ENCODE measurements around the gene BRD3OS.
"Not testable (repeated sequence)": the region's sequence is repeated elsewhere in the genome, so short reads cannot be mapped to it uniquely, and the experiment has no call there.

Gene BRD3OS

DNA sequence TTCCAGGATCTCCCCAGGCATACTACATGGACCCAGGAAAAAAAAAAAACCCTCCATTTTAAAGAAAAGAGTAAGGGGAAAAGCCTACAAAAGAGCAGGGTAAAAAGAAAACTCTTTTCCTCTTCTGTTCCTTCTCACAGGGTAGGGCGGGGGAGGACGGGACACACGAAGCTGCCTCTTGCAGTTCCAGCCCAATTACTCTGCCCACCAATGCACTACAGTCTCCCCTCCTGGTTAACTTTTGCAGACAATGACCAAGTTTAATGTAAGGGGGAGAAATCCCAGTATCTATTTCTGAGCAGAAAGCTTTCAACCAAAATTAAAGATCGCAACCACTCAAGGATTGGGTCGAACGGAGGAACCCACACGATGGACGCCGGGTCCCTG, 41.2 kb downstream of the BRD3OS start:
- no peak for DNase-seq

DNA sequence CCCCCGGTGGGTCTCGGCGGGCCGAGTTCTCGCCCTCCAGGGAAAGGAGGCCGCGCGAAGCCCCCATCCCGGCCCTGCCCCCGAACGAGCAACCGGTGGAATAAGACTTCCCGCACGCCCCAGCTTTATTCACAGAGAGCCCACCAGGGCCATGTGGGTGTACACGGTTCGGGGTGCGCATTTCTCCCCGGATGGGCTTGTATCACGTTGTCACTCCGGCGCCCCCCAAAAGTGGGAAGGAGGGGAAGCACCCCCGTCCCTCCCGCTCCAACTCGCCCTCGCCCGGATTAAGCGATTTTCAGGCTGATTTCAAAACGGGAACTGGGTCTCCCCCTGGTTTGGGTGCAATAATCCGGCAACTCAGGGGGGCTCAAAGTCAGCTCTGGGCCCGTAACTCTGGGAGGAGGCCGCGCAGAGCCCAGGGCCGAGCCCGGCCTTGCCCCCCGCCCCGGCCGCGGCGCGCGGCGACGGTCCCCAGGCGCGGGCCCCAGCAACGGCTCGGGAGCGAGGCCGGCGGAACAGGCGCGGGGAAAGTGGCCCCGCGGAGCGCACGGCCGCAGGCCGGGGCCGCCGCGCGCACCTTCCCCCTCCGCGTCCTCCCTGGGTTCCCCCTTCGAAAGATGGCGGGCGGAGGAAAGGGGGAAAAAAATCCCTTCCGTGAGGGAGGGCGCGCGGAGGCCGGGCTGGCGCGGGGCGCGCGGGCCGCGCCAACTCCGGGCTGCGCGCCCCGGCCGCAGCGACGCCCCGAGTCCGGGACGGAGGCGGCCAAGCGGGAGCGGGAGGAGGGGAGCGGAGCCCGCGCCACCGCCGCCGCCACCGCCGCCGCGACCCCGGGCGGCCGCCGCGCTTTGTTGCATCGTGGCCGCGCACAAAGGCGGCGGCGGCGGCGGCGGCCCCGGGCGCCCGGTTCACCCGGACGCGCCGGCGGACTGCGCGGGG, 41.9 kb downstream of the BRD3OS start:
- DNase-seq: peak in 5 of 6 experiments; percentile 32 to 59 (median 46)

DNA sequence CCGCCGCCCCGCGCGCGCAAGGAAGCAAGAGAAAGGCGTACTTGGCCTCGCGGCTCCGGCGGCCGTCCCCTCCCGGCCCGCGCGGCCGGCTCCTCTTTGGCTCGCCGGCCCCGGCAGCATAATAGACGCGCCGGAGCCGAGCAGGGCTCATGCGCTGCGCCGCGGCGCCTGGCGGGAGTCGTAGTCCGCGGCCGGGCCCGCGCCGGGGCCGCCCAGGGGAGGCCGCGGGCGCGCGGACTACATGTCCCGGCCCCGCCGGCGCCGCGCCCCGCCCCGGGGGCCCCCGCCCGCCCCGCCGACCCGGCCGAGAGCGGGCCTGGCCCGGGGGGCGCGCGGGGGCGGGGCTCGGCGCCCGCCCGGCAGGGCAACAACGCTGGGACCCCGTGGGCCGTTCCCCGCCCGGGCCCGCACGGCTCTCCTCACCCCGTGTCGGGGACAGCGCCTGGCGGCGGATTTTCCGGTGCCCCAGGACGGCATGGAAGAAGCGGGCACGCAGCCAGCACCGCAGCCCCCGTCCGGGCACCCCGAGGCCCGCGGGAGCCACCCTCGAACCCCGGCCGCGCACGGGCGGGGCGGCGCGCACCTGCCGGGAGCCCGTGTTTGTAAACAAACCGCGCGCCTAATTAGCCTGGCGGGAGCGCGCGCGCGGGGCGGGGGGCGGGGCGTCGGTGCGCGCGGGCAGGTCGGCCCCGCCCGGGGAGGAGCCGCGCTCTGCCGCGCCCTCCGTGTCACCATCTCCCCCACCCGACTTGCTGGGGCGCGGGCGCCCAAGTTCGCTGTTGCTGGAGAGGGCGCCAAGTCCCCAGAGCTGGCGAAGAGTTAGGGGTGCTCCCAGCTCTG, 42.8 kb downstream of the BRD3OS start, which contains the start of gene BRD3:
TSS of gene BRD3 (minus strand) at position 123 of the 840 bp plus-strand sequence. CDS start 14,549 bp downstream, outside the sequence.
- DNase-seq: peak; percentile 77 to 91 (median 84)

DNA sequence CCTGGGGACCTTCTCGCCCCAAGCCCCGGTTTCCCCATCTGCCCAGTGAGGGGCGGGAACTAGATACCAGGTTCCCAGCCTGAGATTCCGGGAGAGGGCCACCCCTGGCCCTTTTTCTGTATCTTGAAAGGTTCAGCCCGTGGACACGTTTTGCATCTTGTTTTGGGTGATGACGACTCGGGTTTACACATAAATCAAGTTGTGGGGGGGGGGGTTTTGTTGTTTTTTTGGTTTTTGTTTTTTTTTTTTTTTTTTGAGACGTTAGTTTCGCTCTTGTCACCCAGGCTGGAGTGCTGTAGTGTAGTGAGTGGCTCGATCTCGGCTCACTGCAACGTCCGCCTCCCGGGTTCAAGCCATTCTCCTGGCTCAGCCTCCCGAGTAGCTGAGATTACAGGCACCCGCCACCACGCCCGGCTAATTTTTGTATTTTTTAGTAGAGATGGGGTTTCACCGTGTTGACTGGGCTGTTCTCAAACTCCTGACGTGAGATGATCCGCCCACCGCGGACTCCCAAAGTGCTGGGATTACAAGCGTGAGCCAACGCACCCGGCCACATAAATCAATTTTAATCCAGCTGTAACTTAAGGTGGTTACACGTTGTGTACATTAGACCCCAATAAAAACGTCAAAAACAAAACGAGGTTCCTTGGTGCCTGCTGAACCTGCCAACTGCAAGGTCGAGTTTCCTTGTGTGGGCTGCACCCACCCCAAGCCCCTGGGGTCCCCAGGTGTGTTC, 43.6 kb downstream of the BRD3OS start:
- peak in 3 of 6 experiments; percentile 22 to 70 (median 37) for DNase-seq

DNA sequence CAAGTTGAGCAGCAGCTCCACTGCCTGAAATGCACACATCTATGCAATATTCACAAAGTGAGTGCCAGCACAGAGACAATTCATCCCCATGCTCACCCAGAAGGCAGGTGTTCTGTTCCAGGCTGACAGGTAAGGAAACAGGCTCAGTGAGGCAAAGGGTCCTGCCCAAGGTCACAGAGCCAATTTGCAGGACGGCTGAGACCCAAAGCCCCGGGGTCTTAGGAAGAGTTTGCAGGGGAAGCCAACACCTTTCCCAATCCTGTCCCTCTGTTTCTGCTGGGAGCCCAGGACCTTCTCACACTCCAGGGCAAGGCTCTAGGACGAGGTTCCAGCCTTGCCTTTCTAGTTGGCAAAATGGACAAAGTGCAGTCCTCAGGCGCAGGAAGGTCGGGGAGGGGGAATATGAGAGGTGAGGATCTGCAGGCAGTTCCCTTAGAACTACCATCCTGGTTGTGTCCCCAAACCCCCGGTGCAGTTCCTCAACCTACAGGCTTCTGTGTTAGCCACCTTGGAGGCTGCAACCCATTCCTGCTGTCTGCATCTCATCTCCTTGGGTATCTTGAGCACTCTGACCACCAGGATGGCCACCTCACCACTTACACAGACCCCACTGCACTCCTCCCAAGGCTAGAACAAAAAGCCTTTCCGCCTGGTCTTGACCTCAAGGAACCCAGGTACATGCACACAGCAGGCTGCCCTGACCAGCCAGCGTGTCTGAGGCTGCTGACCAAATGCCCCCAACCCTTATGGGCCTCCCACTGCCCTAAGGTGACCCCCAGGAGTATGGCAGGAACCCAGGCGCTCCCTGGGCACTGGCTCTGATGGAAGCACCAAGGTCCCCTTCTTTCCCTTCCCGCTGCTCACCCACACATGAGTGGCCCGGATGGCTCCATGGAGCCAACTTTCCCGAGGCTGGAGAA, 44.5 kb downstream of the BRD3OS start:
- no peak for DNase-seq

DNA sequence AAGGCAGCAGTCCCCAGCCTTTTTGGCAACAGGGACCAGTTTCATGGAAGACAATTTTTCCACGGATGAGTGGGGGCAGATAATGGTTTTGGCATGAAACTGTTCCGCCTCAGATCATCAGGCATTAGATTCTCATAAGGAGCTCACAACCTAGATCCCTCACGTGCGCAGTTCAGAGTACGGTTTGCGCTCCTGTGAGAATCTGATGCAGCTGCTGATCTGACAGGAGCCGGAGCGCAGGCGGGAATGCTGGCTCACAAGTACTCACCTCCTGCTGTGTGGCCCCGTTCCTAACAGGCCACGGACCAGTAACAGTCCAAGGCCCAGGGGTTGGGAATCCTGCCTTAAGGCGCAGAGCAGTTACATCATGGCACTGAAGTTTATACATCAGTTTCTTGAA, 45.9 kb downstream of the BRD3OS start:
- no peak for DNase-seq

DNA sequence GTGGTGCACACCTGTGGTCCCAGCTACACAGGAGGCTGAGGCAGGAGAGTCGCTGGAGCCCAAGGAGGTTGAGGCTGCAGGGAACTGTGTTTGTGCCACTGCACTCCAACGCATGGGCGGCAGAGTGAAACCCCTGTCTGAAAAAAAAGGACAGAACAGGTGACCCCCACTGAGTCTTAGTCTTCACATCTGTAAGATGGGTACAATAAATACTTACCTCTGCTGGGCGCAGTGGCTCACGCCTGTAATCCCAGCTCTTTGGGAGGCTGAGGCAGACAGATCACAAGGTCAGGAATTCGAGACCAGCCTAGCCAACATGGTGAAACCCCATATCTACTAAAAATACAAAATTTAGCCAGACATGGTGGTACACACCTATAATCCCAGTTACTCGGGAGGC, 47.4 kb downstream of the BRD3OS start:
- DNase-seq: not testable (repeated sequence)

DNA sequence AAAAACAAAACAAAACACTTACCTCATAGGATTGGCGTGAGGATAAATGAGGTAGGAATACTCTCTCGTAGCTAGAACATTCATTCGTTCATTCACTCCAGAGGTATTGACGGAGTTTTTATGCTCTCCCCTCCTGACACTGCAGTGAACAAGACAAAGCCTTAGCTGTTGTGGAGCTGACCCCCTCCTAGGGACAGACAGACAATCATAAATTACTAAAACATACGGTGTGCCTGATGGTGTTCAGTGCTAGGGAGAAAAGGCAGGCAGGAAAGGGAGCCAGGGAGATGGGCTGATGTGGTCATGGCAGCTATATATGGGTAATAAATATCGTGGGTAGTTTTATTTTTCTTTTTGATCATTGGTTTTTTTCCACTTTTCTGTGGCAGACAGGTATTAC, 48.2 kb downstream of the BRD3OS start:
- DNase-seq: no peak

DNA sequence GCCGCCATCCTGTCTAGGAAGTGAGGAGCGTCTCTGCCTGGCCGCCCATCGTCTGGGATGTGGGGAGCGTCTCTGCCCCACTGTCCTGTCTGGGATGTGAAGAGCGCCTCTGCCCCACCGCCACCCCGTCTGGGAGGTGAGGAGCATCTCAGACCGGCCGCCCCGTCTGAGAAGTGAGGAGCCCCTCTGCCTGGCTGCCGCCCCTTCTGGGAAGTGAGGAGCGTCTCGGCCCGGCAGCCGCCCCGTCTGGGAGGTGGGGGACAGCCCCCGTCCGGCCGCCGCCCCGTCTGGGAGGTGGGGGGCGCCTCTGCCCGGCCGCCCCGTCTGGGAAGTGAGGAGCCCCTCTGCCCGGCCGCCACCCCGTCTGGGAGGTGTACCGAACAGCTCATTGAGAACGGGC, 50.4 kb downstream of the BRD3OS start:
- not testable (repeated sequence) for DNase-seq

DNA sequence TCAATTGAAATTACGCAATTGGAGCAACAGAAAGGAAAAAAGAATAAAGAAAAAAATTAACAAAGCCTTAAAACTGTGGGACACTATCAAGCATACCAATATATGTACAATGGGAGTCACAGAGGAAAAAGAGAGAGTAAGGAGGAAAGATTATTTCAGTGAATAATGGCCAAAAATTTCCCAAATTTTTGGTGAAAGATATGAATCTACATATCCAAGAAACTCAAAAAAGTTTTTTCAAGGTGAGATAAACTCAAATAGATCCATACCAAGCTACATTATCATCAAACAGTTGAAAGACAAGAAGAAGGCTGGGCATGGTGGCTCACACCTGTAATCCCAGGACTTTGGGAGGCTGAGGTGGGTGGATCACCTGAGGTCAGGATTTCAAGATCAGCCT, 51.4 kb downstream of the BRD3OS start:
- DNase-seq: no peak

Measured in stimulated activated naive CD4-positive, alpha-beta T cell (primary cell).